ENCODE measurements around the gene CCR2.

DNA sequence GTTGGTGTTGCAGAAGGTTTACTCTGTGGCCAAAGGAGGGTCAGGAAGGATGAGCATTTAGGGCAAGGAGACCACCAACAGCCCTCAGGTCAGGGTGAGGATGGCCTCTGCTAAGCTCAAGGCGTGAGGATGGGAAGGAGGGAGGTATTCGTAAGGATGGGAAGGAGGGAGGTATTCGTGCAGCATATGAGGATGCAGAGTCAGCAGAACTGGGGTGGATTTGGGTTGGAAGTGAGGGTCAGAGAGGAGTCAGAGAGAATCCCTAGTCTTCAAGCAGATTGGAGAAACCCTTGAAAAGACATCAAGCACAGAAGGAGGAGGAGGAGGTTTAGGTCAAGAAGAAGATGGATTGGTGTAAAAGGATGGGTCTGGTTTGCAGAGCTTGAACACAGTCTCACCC lies 20.8 kb downstream of the CCR2 start:
- TF ChIP-seq, protein P1, sequence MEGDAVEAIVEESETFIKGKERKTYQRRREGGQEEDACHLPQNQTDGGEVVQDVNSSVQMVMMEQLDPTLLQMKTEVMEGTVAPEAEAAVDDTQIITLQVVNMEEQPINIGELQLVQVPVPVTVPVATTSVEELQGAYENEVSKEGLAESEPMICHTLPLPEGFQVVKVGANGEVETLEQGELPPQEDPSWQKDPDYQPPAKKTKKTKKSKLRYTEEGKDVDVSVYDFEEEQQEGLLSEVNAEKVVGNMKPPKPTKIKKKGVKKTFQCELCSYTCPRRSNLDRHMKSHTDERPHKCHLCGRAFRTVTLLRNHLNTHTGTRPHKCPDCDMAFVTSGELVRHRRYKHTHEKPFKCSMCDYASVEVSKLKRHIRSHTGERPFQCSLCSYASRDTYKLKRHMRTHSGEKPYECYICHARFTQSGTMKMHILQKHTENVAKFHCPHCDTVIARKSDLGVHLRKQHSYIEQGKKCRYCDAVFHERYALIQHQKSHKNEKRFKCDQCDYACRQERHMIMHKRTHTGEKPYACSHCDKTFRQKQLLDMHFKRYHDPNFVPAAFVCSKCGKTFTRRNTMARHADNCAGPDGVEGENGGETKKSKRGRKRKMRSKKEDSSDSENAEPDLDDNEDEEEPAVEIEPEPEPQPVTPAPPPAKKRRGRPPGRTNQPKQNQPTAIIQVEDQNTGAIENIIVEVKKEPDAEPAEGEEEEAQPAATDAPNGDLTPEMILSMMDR (IDR thresholded peaks at IDR 0.05): no peak
- TF ChIP-seq POLR2A (IDR thresholded peaks at IDR 0.05): no peak
